ENCODE measurements around the gene KCNC1.

Gene KCNC1

GRCh38 chr11:17793642-17794170 is 59.1 kb downstream of the KCNC1 start:
- DNase-seq (ENCODE audit: low spot score) = no peak

GRCh38 chr11:17794981-17795380 is 60.4 kb downstream of the KCNC1 start:
- DNase-seq (ENCODE audit: low spot score) = no peak

GRCh38 chr11:17796154-17796553 is 61.6 kb downstream of the KCNC1 start:
- no peak for DNase-seq (ENCODE audit: low spot score)

GRCh38 chr11:17798253-17798652 is 63.7 kb downstream of the KCNC1 start:
- DNase-seq (ENCODE audit: low spot score) = no peak

GRCh38 chr11:17798716-17799115 is 64.1 kb downstream of the KCNC1 start:
- DNase-seq (ENCODE audit: low spot score) = no peak

- no peak for DNase-seq (ENCODE audit: low spot score)
Measured at GRCh38 chr11:17799147-17799546, 64.6 kb downstream of the KCNC1 start.

- no peak for DNase-seq (ENCODE audit: low spot score)
Measured at GRCh38 chr11:17801166-17801565, 66.6 kb downstream of the KCNC1 start.

GRCh38 chr11:17802491-17802890 is 67.9 kb downstream of the KCNC1 start:
- DNase-seq (ENCODE audit: low spot score) = no peak

GRCh38 chr11:17803754-17804334 is 69.3 kb downstream of the KCNC1 start:
- no peak for DNase-seq (ENCODE audit: low spot score)

- DNase-seq (ENCODE audit: low spot score) = no peak
Measured at GRCh38 chr11:17805043-17805442, 70.5 kb downstream of the KCNC1 start.

- no peak for DNase-seq (ENCODE audit: low spot score)
Measured at GRCh38 chr11:17805873-17806272, 71.3 kb downstream of the KCNC1 start.

GRCh38 chr11:17807034-17807433 is 72.5 kb downstream of the KCNC1 start:
- DNase-seq (ENCODE audit: low spot score) = no peak

- DNase-seq (ENCODE audit: low spot score) = no peak
Measured at GRCh38 chr11:17810041-17810440, 75.5 kb downstream of the KCNC1 start.

GRCh38 chr11:17810746-17811145 is 76.2 kb downstream of the KCNC1 start:
- DNase-seq (ENCODE audit: low spot score) = no peak

- no peak for DNase-seq (ENCODE audit: low spot score)
Measured at GRCh38 chr11:17811352-17811751, 76.8 kb downstream of the KCNC1 start.

GRCh38 chr11:17812091-17812864 is 77.7 kb downstream of the KCNC1 start:
- DNase-seq (ENCODE audit: low spot score) = no peak

GRCh38 chr11:17812865-17813187 is 78.2 kb downstream of the KCNC1 start:
- no peak for DNase-seq (ENCODE audit: low spot score)

- no peak for DNase-seq (ENCODE audit: low spot score)
Measured at GRCh38 chr11:17813391-17814059, 78.9 kb downstream of the KCNC1 start.

GRCh38 chr11:17814546-17814945 is 80.0 kb downstream of the KCNC1 start:
- DNase-seq (ENCODE audit: low spot score) = no peak

GRCh38 chr11:17816232-17816931 is 81.8 kb downstream of the KCNC1 start:
- no peak for DNase-seq (ENCODE audit: low spot score)

GRCh38 chr11:17821648-17822400 is 87.2 kb downstream of the KCNC1 start:
- peak; percentile 59 for DNase-seq (ENCODE audit: low spot score)

GRCh38 chr11:17822401-17822781 is 87.8 kb downstream of the KCNC1 start:
- no peak for DNase-seq (ENCODE audit: low spot score)
